Measurements from ENCODE around the gene STARD3. TPM values are rescaled to one million over a fixed set of nuclear protein-coding genes. Genes with fewer than 3 reads are reported as not detected.

The STARD3 gene
- polyA plus RNA-seq, 1 donor from 2014 or later, result 105 TPM

DNA sequence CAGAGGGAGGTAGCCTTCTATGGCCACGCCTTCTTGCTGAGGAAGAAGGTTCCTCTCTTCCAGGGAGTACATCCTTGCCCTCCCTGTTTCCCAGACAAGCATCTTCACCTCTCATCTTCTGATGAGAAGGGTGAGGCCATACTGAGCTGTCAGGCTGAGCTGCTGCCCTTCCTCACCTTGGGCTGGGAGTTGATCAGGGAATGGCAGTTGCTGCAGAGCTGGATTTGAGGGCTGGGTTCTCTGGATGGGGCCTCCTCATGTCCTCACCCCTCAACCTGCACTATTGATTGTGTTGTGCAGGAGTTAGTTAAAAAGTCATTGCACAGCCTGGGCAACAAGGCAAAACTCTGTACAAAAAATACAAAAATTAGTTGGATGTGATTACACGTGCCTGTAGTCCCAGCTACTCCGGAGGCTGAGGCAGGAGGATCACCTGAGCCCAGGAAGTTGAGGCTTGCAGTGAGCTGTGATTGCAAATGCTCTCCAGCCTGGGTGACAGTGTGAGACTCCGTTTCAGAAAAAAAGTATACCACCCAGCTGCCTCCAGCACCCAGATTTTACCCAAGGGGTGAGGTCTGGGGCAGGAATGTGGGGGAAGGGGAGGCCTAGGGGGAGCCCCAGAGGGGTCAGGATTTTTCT is 65.0 kb downstream of the STARD3 start:
- TF ChIP-seq RAD21 (conservative IDR thresholded peaks at IDR 0.05), result no peak
- no peak for TF ChIP-seq TAF1 (IDR thresholded peaks at IDR 0.05; ENCODE audit: low read depth)
- no peak for TF ChIP-seq POLR2AphosphoS5 (IDR thresholded peaks at IDR 0.05)
- TF ChIP-seq MXI1 (conservative IDR thresholded peaks at IDR 0.05; ENCODE audit: poor library complexity, severe bottlenecking), result no peak
- TF ChIP-seq, protein P1, sequence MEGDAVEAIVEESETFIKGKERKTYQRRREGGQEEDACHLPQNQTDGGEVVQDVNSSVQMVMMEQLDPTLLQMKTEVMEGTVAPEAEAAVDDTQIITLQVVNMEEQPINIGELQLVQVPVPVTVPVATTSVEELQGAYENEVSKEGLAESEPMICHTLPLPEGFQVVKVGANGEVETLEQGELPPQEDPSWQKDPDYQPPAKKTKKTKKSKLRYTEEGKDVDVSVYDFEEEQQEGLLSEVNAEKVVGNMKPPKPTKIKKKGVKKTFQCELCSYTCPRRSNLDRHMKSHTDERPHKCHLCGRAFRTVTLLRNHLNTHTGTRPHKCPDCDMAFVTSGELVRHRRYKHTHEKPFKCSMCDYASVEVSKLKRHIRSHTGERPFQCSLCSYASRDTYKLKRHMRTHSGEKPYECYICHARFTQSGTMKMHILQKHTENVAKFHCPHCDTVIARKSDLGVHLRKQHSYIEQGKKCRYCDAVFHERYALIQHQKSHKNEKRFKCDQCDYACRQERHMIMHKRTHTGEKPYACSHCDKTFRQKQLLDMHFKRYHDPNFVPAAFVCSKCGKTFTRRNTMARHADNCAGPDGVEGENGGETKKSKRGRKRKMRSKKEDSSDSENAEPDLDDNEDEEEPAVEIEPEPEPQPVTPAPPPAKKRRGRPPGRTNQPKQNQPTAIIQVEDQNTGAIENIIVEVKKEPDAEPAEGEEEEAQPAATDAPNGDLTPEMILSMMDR (IDR thresholded peaks at IDR 0.05; ENCODE audit: poor library complexity, severe bottlenecking), result no peak
- no peak for TF ChIP-seq SMC3 (conservative IDR thresholded peaks at IDR 0.05; ENCODE audit: poor library complexity)
- no peak for TF ChIP-seq EP300 (conservative IDR thresholded peaks at IDR 0.05; ENCODE audit: poor library complexity, severe bottlenecking)
- TF ChIP-seq EZH2 (IDR thresholded peaks at IDR 0.05; ENCODE audit: borderline replicate concordance, insufficient read depth, low read length, poor library complexity, severe bottlenecking), result no peak
- TF ChIP-seq, protein P2, sequence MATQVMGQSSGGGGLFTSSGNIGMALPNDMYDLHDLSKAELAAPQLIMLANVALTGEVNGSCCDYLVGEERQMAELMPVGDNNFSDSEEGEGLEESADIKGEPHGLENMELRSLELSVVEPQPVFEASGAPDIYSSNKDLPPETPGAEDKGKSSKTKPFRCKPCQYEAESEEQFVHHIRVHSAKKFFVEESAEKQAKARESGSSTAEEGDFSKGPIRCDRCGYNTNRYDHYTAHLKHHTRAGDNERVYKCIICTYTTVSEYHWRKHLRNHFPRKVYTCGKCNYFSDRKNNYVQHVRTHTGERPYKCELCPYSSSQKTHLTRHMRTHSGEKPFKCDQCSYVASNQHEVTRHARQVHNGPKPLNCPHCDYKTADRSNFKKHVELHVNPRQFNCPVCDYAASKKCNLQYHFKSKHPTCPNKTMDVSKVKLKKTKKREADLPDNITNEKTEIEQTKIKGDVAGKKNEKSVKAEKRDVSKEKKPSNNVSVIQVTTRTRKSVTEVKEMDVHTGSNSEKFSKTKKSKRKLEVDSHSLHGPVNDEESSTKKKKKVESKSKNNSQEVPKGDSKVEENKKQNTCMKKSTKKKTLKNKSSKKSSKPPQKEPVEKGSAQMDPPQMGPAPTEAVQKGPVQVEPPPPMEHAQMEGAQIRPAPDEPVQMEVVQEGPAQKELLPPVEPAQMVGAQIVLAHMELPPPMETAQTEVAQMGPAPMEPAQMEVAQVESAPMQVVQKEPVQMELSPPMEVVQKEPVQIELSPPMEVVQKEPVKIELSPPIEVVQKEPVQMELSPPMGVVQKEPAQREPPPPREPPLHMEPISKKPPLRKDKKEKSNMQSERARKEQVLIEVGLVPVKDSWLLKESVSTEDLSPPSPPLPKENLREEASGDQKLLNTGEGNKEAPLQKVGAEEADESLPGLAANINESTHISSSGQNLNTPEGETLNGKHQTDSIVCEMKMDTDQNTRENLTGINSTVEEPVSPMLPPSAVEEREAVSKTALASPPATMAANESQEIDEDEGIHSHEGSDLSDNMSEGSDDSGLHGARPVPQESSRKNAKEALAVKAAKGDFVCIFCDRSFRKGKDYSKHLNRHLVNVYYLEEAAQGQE (IDR thresholded peaks at IDR 0.05; ENCODE audit: borderline replicate concordance), result no peak
- no peak overlapping the region for H3K27ac ChIP-seq (ENCODE audit: low read length)

DNA sequence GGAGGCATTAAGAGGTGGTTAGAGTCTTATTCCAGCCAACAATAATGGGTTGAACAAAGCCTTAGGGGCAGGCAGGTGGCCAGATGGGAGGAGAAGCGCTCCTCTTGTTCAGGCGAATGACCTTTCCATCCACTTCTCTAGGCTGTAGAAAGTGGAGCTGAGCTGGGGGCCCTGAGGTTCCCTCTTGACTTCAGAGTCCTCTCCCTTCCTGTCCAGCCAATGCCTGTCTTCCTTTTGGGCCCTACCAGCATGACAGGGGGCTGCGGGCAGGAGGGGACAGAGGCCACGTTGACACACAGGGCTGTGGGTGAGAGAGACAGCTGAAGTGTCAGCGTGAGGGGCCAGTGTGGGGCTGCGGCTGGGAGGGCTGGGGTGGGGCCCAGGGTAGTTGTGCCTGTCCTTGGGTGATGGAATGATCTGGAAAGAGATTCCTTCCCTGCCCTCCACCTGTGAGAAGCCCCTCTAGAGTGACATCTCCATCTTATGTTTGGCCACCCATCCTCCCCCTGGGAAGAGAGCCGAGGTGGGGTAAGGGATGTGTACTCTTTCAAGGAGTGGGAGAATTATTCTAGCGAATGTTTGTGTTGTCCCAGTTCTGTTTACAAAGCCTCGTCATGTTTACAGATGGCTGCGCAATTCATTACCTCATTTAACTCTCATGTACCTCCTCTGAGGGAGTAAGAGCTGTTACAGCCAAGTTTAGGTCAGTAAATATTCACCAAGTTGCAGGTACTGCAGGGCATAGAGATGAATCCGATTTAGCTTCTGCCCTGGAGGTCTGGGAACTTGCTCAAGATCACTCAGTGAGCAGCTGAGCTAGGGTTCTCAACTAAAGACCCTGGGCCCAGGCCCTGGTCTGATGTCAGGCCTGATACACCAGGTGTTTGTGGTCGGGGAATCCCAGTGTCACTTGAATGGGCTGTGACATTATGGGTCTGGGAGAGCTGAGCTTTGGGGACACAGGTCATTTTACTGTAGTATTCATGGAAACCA is 66.3 kb downstream of the STARD3 start:
- H3K79me2 ChIP-seq (replicated peaks; ENCODE audit: insufficient read depth, low read length), result no peaks in the 10 kb centered on the region
- H4K20me1 ChIP-seq (ENCODE audit: insufficient read depth), result no peaks in the 10 kb centered on the region
- H3K9ac ChIP-seq (ENCODE audit: low read length), result no peak overlapping the region
- peaks cover 15% of the 10 kb centered on the region for H3K27me3 ChIP-seq (ENCODE audit: insufficient read depth, low read depth, low read length)
- no peaks in the 10 kb centered on the region for H3K9me3 ChIP-seq (ENCODE audit: low read length)
- H2AFZ ChIP-seq (ENCODE audit: low read depth, low read length), result no peak overlapping the region
- H3K4me3 ChIP-seq (ENCODE audit: low read length), result no peak overlapping the region
- H3K9me2 ChIP-seq (ENCODE audit: insufficient read depth, low read length), result no peaks in the 10 kb centered on the region
- H3K4me2 ChIP-seq (ENCODE audit: low read length), result no peak overlapping the region
- H3F3A ChIP-seq (ENCODE audit: insufficient read depth, low read length, poor library complexity, severe bottlenecking), result no peaks in the 10 kb centered on the region
- H3K27ac ChIP-seq (ENCODE audit: low read length), result no peak overlapping the region
- TF ChIP-seq SMC3 (conservative IDR thresholded peaks at IDR 0.05; ENCODE audit: poor library complexity) (no peak), TAF1 (IDR thresholded peaks at IDR 0.05; ENCODE audit: low read depth) (no peak), POLR2AphosphoS5 (IDR thresholded peaks at IDR 0.05) (no peak), MXI1 (conservative IDR thresholded peaks at IDR 0.05; ENCODE audit: poor library complexity, severe bottlenecking) (no peak), RAD21 (conservative IDR thresholded peaks at IDR 0.05) (no peak), EP300 (conservative IDR thresholded peaks at IDR 0.05; ENCODE audit: poor library complexity, severe bottlenecking) (no peak), EZH2 (IDR thresholded peaks at IDR 0.05; ENCODE audit: borderline replicate concordance, insufficient read depth, low read length, poor library complexity, severe bottlenecking) (no peak)
- TF ChIP-seq, protein P2 (IDR thresholded peaks at IDR 0.05; ENCODE audit: borderline replicate concordance), result no peak
- TF ChIP-seq, protein P1 (IDR thresholded peaks at IDR 0.05; ENCODE audit: poor library complexity, severe bottlenecking), result no peak
- no peaks in the 10 kb centered on the region for H3K36me3 ChIP-seq (ENCODE audit: insufficient read depth, low read length)

More for the DNA sequence above, 65.0 kb downstream of the STARD3 start:
- peaks cover 15% of the 10 kb centered on the region for H3K27me3 ChIP-seq (ENCODE audit: insufficient read depth, low read depth, low read length)
- no peak overlapping the region for H2AFZ ChIP-seq (ENCODE audit: low read depth, low read length)
- H3K9ac ChIP-seq (ENCODE audit: low read length), result no peak overlapping the region
- H3K79me2 ChIP-seq (replicated peaks; ENCODE audit: insufficient read depth, low read length), result no peaks in the 10 kb centered on the region
- H3F3A ChIP-seq (ENCODE audit: insufficient read depth, low read length, poor library complexity, severe bottlenecking), result no peaks in the 10 kb centered on the region
- no peaks in the 10 kb centered on the region for H3K9me3 ChIP-seq (ENCODE audit: low read length)
- H4K20me1 ChIP-seq (ENCODE audit: insufficient read depth), result no peaks in the 10 kb centered on the region
- no peaks in the 10 kb centered on the region for H3K9me2 ChIP-seq (ENCODE audit: insufficient read depth, low read length)
- no peak overlapping the region for H3K4me2 ChIP-seq (ENCODE audit: low read length)
- H3K36me3 ChIP-seq (ENCODE audit: insufficient read depth, low read length), result no peaks in the 10 kb centered on the region
- no peak overlapping the region for H3K4me3 ChIP-seq (ENCODE audit: low read length)

Data from neural cell (in vitro differentiated cells).